ENCODE data around the gene LRRTM3.

The LRRTM3 gene

GRCh38 chr10:66919248-66919647 is 6.6 kb upstream of the LRRTM3 start (continued):
- TF ChIP-seq ZNF692 (tag by site-specific recombination; IDR thresholded peaks at IDR 0.05) (no peak), ZSCAN18 (tag by site-specific recombination; IDR thresholded peaks at IDR 0.05) (no peak), ZFP69B (tag by site-specific recombination; IDR thresholded peaks at IDR 0.05) (no peak), ZSCAN30 (tag by site-specific recombination; IDR thresholded peaks at IDR 0.05) (no peak), ZSCAN16 (tag by site-specific recombination; IDR thresholded peaks at IDR 0.05) (no peak), ZNF76 (tag by site-specific recombination; IDR thresholded peaks at IDR 0.05; ENCODE audit: borderline replicate concordance, low read depth) (no peak)

- TF ChIP-seq ZBTB17 (tag by site-specific recombination; IDR thresholded peaks at IDR 0.05) (no peak), PRDM2 (tag by site-specific recombination; IDR thresholded peaks at IDR 0.05; ENCODE audit: borderline replicate concordance) (no peak), ZFP69B (tag by site-specific recombination; IDR thresholded peaks at IDR 0.05) (no peak), ZBTB1 (tag by site-specific recombination; IDR thresholded peaks at IDR 0.05) (no peak), ZNF48 (tag by site-specific recombination; IDR thresholded peaks at IDR 0.05) (no peak), OSR2 (tag by site-specific recombination; IDR thresholded peaks at IDR 0.05) (no peak), ATF2 (tag by site-specific recombination; IDR thresholded peaks at IDR 0.05; ENCODE audit: low read depth) (no peak), ZXDB (tag by site-specific recombination; IDR thresholded peaks at IDR 0.05) (no peak), ZNF148 (tag by site-specific recombination; IDR thresholded peaks at IDR 0.05; ENCODE audit: borderline replicate concordance) (no peak), ZIC2 (tag by site-specific recombination; IDR thresholded peaks at IDR 0.05) (no peak), AEBP2 (tag by site-specific recombination; IDR thresholded peaks at IDR 0.05; ENCODE audit: borderline replicate concordance) (no peak), ZNF626 (tag by site-specific recombination; IDR thresholded peaks at IDR 0.05) (no peak)
- Histone ChIP-seq H3K4me3 (ENCODE audit: low read depth, low read length) (no peak overlapping the region), H3K9me3 (ENCODE audit: control insufficient read depth, insufficient read depth, low read depth, low read length) (no peaks in the 10 kb centered on the region), H3K4me1 (ENCODE audit: control insufficient read depth, insufficient read depth, low read length) (no peaks in the 10 kb centered on the region), H3K36me3 (ENCODE audit: control insufficient read depth in 2 of 2, insufficient read depth in 1 of 2, low read length in 2 of 2) (no peaks in the 10 kb centered on the region), H3K27ac (ENCODE audit: extremely low read depth, low read depth, low read length) (no peak overlapping the region)
- CTCF ChIA-PET: interaction anchor here (0.6 to 1.3 kb wide), 2 partner anchors 10 to 188 kb away, joined by 3 read pairs; no protein-coding TSS in a partner anchor
- POLR2A ChIA-PET: no interaction called here
Measured at GRCh38 chr10:66924674-66925345, 1.0 kb upstream of the LRRTM3 start.

Measured in HEK293 (cell line).